Chondrocyte (in vitro differentiated cells): ENCODE results near the gene PGM3. TPM values are rescaled to one million over a fixed set of nuclear protein-coding genes. Genes with fewer than 3 reads are reported as not detected.
A peak's percentile ranks its signal among the peaks of the same experiment; 100 is the strongest.

Experiments used
- DNase-seq: peaks from one replicate; pipeline ENCODE4 v3.0.0; 2021; ENCODE audit warnings: mixed read lengths, low spot score
- H3K27ac Mint-ChIP-seq: one replicate; pipeline ENCODE4 v1.8.0; 2021; ENCODE audit warnings: mild to moderate bottlenecking, moderate library complexity, mixed read lengths; ENCODE audit not compliant: unreplicated experiment
- H3K27me3 Mint-ChIP-seq: 2 replicates; pipeline ENCODE4 v1.8.0; 2021; ENCODE audit warnings: low read depth, mixed read lengths
- H3K36me3 Mint-ChIP-seq: 2 replicates; pipeline ENCODE4 v1.8.0; 2021; ENCODE audit warnings: low read depth, mixed read lengths
- H3K4me1 Mint-ChIP-seq: 2 replicates; pipeline ENCODE4 v1.8.0; 2021; ENCODE audit warnings: low read depth, mild to moderate bottlenecking, mixed read lengths
- H3K4me3 Mint-ChIP-seq: one replicate; pipeline ENCODE4 v1.8.0; 2021; ENCODE audit warnings: mild to moderate bottlenecking, moderate library complexity, mixed read lengths; ENCODE audit not compliant: unreplicated experiment
- H3K9me3 Mint-ChIP-seq: 2 replicates; pipeline ENCODE4 v1.8.0; 2021; ENCODE audit warnings: low read depth, mixed read lengths
- long read RNA-seq: library from polyadenylated mRNA; stranded (forward); transcript quantifications from one replicate; pipeline ENCODE4 v2.0.0, GENCODE V29; 2021
- total RNA-seq: library from RNA; stranded (reverse); gene quantifications from 3 replicates; pipeline ENCODE4 v1.2.1, GENCODE V29; 2021
- TF ChIP-seq, protein P1 (sequence below): fragments of 200-600 bp; sonication (generic); IDR thresholded peaks from 2 replicates; pipeline ENCODE4 v1.5.0; 2021; ENCODE audit warnings: antibody characterized with exemption, mild to moderate bottlenecking, moderate library complexity

PGM3 gene, protein sequence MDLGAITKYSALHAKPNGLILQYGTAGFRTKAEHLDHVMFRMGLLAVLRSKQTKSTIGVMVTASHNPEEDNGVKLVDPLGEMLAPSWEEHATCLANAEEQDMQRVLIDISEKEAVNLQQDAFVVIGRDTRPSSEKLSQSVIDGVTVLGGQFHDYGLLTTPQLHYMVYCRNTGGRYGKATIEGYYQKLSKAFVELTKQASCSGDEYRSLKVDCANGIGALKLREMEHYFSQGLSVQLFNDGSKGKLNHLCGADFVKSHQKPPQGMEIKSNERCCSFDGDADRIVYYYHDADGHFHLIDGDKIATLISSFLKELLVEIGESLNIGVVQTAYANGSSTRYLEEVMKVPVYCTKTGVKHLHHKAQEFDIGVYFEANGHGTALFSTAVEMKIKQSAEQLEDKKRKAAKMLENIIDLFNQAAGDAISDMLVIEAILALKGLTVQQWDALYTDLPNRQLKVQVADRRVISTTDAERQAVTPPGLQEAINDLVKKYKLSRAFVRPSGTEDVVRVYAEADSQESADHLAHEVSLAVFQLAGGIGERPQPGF
- total RNA-seq: 130 to 159 TPM (median 135 TPM) in 3 replicates
- long read RNA-seq, full-length matches to known transcripts: 287 of 332 reads
- long read RNA-seq, partial matches to known transcripts: 10 of 332 reads
- long read RNA-seq, other reads (novel, unspliced or antisense): 35 of 332 reads

DNA sequence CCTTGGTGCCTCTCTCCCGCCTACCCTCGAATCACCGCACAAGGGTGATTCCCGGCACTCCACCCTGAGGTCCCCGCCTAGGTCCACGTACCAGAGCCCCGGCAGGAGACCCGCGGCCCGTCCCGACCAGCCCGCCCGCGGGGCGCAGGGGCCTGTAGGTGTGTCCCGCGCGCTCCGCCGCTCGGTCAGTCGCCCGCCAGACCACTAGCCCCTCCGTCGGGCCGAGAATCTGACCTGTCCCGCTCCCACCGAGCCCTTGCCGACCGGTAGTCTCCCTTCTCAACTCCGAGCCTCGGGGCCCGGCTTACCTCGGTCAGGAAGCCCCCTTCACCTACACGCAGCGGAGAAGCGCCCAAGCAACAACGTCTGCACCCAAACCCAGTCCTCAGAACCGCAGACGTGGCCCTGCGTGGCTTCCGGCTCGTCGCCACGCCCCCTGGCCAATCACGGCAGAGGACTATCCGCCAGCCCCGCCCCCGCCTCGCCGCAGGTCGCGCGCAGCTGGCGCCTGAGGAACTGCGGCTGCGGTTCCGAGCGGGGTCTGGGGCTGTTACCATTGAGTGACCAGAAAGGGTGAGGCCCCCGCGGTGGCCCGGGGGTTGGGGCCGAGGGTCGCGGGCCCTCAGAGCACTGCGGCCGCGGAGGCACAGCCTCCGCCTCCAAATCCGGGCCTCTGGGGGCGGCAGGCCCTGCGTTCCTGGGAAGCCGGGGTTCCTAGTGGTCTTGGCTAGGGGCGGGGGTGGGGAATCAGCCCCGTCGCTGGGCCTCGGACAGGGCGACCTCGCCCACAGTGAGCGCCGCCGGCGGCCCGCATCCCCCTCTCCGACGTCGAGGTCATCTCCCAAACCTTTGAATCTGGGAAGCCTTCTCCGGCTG is at the start of gene PGM3, which contains the start of gene RWDD2A:
PGM3 (minus strand) TSS at position 395 of the 876 bp plus-strand sequence. CDS start 2,253 bp downstream, outside the sequence.
RWDD2A (plus strand) TSS at position 487 of the 876 bp plus-strand sequence. CDS start 1,095 bp downstream, outside the sequence.
- peak; percentile 94 for DNase-seq
- H3K4me1 Mint-ChIP-seq: peaks cover 68% of the 10 kb centered on the region
- H3K27ac Mint-ChIP-seq: peak within 1 kb of the TSS; percentile 99
- peak within 1 kb of the TSS; percentile 98 for H3K4me3 Mint-ChIP-seq
- no peaks in the 10 kb centered on the region for H3K27me3 Mint-ChIP-seq
- TF ChIP-seq, protein P1, sequence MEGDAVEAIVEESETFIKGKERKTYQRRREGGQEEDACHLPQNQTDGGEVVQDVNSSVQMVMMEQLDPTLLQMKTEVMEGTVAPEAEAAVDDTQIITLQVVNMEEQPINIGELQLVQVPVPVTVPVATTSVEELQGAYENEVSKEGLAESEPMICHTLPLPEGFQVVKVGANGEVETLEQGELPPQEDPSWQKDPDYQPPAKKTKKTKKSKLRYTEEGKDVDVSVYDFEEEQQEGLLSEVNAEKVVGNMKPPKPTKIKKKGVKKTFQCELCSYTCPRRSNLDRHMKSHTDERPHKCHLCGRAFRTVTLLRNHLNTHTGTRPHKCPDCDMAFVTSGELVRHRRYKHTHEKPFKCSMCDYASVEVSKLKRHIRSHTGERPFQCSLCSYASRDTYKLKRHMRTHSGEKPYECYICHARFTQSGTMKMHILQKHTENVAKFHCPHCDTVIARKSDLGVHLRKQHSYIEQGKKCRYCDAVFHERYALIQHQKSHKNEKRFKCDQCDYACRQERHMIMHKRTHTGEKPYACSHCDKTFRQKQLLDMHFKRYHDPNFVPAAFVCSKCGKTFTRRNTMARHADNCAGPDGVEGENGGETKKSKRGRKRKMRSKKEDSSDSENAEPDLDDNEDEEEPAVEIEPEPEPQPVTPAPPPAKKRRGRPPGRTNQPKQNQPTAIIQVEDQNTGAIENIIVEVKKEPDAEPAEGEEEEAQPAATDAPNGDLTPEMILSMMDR: no peak
- peaks cover 22% of the 10 kb centered on the region for H3K36me3 Mint-ChIP-seq
- H3K9me3 Mint-ChIP-seq: no peaks in the 10 kb centered on the region

DNA sequence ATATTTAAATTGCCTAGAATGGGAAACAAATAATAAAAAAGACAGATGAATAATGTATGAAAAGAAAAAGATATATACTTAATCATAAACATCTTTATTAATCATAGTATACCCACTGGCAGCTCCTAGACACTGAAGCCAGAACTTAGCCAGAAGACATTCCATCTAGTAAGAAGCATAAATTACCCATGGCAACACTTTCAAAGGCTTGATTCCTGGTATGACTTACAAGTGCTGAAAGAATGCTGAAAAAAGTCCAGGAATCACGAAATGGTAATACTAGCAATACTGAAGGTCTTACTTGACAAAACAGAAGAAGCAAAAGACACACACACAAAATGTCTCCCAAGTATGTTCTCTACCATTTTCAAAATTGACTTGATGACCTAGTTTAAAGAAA is 38.1 kb upstream of the PGM3 start:
- Mint-ChIP-seq H3K9me3 (no peaks in the 10 kb centered on the region), H3K4me1 (peaks cover 28% of the 10 kb centered on the region), H3K36me3 (peaks cover 10% of the 10 kb centered on the region), H3K27ac (peak overlapping the region; percentile 82), H3K4me3 (no peak overlapping the region), H3K27me3 (no peaks in the 10 kb centered on the region)
- no peak for DNase-seq
- TF ChIP-seq, protein P1: no peak

DNA sequence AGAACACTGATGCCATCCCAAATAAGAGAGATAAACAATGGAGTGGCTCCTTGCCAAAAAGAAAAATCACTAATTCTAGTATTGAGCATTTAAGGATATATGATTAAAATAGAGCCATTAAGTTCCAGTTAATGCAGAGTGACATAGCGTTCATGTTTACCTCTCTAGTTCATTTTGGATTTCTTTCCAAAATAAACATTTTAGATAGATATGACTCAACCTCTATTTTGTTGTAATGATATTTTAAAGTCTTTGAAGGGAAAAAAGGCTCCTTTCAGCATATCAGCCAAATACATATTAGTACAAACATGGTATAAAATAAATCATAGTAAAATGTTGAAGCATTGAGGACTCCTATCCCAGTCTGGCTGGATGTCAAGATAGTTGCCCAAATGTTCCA is 33.5 kb upstream of the PGM3 start:
- Mint-ChIP-seq H3K4me3 (no peak overlapping the region), H3K4me1 (peaks cover 43% of the 10 kb centered on the region), H3K9me3 (no peaks in the 10 kb centered on the region), H3K36me3 (peaks cover 11% of the 10 kb centered on the region), H3K27ac (peak overlapping the region; percentile 49), H3K27me3 (no peaks in the 10 kb centered on the region)
- TF ChIP-seq, protein P1: no peak
- DNase-seq: no peak

DNA sequence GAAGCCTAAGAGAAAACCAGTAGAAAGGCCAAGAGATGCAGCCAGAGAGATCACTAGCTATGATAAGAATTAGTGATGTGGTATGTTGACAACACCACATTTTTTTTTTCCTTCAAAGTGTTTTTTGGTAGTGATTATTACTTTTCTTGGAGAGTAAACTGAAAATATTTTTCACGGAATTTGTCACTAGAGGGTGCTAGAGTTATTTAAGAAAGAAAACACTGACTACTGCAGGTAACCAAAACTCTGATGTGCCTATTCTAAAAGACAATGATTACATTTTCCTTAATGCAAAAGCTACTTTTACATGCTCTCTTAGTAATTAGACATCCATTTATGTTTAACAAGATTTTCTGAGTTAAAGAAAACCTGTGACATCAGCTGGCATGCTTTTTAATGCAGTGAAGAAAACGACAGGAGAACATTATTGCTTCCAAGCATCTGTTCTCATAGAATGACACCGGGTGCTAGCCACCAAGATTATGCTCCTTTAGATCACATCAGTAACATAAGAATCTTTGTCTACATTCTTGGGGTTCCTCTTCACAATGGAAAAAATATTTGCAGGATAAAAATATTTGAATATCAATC is 28.9 kb upstream of the PGM3 start:
- H3K27me3 Mint-ChIP-seq: no peaks in the 10 kb centered on the region

More for the DNA sequence above, 28.9 kb upstream of the PGM3 start:
- peaks cover 63% of the 10 kb centered on the region for H3K4me1 Mint-ChIP-seq
- no peak for DNase-seq
- TF ChIP-seq, protein P1: peak; percentile 92
- no peak overlapping the region for H3K27ac Mint-ChIP-seq
- no peaks in the 10 kb centered on the region for H3K9me3 Mint-ChIP-seq
- peaks cover 10% of the 10 kb centered on the region for H3K36me3 Mint-ChIP-seq
- no peak overlapping the region for H3K4me3 Mint-ChIP-seq
